DMS 273 treated with DMSO at 0.1 percent for 48 hours (cell line): ENCODE measurements around the gene AP1S3.

ENCODE experiments used
- DNase-seq: peaks from one replicate; lab custom pipeline; 2025; lab: John Stamatoyannopoulos, UW

Gene AP1S3

GRCh38 chr2:223722226-223722625, 115.2 kb downstream of the AP1S3 start:
- DNase-seq = no peak

GRCh38 chr2:223721746-223722145, 115.6 kb downstream of the AP1S3 start:
- no peak for DNase-seq

DNA sequence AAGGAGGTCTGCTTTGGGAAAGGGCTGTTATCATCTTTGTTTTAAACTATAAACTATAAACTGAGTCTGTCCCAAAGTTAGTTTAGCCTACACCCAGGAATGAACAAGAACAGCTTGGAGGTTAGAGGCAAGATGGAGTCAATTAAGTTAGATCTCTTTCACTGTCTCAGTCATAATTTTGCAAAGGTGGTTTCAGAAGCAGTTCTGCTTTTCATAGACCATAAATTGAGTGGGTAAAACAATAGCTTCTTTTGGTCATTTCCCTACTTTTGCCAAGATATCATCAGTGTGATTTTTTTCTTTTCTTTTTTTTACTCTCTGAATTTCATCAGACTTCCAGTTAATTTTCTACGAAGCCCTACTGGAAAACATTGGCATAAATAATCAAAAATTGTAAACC, 117.0 kb downstream of the AP1S3 start:
- no peak for DNase-seq

DNA sequence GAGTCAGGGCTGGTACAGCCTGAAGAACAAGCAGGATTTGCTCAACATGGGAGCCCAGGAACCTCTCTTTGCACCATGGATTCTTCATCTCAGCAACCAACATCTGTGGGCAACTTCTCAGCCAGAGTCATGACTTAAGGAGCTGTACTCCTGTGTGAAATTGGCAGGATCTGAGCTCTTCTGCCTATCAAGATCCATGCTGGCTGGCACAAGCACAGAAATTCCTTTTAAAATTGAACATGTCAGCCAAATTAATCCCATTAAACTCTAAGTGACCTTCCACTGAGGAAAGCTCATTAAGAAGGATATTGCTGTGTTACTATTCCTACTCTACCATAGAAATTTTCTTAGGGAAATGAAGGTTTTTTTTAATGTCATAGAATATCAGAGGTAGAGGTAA, 124.7 kb downstream of the AP1S3 start:
- no peak for DNase-seq

DNA sequence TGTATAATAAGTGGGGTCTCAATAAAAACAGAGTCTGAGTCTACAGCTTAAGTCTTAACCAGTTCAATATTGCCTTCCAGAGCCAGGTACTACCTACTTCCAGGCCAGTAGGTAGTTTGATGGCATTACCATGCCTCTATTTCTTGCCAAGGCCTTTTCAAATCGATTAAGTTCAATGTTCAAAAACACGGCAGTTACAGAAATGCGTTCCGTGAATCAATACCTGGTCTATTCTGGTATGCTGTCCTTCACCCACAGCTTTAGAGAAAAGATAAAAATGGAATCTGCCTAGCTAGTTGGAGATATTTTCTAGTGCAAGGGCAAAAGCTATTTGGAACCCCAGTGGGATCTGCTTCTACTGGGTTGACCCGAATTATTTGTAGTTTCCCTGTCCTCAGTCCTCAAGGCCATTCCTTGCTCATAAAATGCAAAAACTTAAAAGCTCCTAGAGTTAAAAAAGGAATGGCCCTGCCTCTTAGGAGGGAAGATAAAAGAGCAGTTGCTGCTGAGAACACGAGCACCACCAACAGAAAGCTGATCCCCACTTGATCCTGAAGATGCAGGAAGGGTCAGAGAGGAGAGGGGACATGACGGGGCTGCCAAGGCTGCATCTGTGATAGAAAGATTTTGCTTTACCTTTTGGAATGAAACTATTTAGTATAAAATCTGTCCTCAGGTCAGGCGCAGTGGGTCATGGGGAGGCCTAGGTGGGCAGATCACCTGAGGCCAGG, 125.6 kb downstream of the AP1S3 start:
- no peak for DNase-seq
